Cardiac muscle cell (in vitro differentiated cells and primary cell): ENCODE data around the gene NARS2. TPM values are rescaled to one million over a fixed set of nuclear protein-coding genes. Genes with fewer than 3 reads are reported as not detected.

ENCODE experiments used
- DNase-seq, 2 donors: peaks; one replicate each; pipeline versions ENCODE4 v3.0.0 to v3.0.0-alpha.2; 2010 to 2017; ENCODE audit warnings: low read depth in 1 of 2, low spot score in 1 of 2
- H3K27ac ChIP-seq: fragments of 200-600 bp; sonication (generic); 2 replicates; pipeline ENCODE4 v1.5.1; 2016
- H3K27me3 ChIP-seq: fragments of 200-600 bp; sonication (generic); 2 replicates; pipeline ENCODE4 v1.6.0; 2016; ENCODE audit warnings: control low read depth
- H3K36me3 ChIP-seq: fragments of 200-600 bp; sonication (generic); 2 replicates; pipeline ENCODE4 v1.5.1; 2016; ENCODE audit warnings: control low read depth
- H3K4me1 ChIP-seq: fragments of 200-600 bp; sonication (generic); 2 replicates; pipeline ENCODE4 v1.8.1; 2017; ENCODE audit warnings: low read depth, mild to moderate bottlenecking, mixed run types
- H3K4me3 ChIP-seq: fragments of 200-600 bp; sonication (generic); 2 replicates; pipeline ENCODE4 v1.5.1; 2016; ENCODE audit warnings: mild to moderate bottlenecking
- H3K9me3 ChIP-seq: fragments of 200-600 bp; sonication (generic); 2 replicates; pipeline ENCODE4 v1.5.1; 2017; ENCODE audit warnings: low read depth, mild to moderate bottlenecking, control low read depth
- CTCF ChIP-seq: IDR thresholded peaks from 2 replicates; pipeline ENCODE4 v1.5.1; 2012; ENCODE audit warnings: low read depth, mild to moderate bottlenecking, low read length
- polyA plus RNA-seq: library from polyadenylated mRNA; unstranded; fragments of >200 nt; fragmentation: Nextera tagmentation; extraction: Ambion mirVana; gene quantifications from 2 replicates; pipeline ENCODE4 v1.2.1, GENCODE V29; 2016
- total RNA-seq: library from RNA; depleted of rRNA; stranded (reverse); fragments of >200 nt; gene quantifications from 2 replicates; pipeline ENCODE4 v1.2.3, GENCODE V29; 2016

Gene NARS2
- total RNA-seq (22.2 and 27.2 TPM in 2 replicates), polyA plus RNA-seq (40.5 and 45.6 TPM in 2 replicates)

GRCh38 chr11:78574386-78575381, at the start of gene NARS2:
NARS2 (minus strand) TSS chr11:78574864; CDS start chr11:78574488, 376 bp downstream.
- no peak for TF ChIP-seq CTCF
- Histone ChIP-seq H3K4me3 (peak within 1 kb of the TSS; percentile 74), H3K4me1 (no peaks in the 10 kb centered on the region), H3K9me3 (no peaks in the 10 kb centered on the region), H3K36me3 (peaks cover 8% of the 10 kb centered on the region), H3K27ac (peak within 1 kb of the TSS; percentile 86), H3K27me3 (no peaks in the 10 kb centered on the region)
- peak; percentile 97 to 98 for DNase-seq

GRCh38 chr11:78622666-78623065, 48.0 kb upstream of the NARS2 start:
- no peak for TF ChIP-seq CTCF
- H3K27me3 ChIP-seq: no peaks in the 10 kb centered on the region
- H3K4me1 ChIP-seq: no peaks in the 10 kb centered on the region
- no peaks in the 10 kb centered on the region for H3K36me3 ChIP-seq
- no peak for DNase-seq
- no peaks in the 10 kb centered on the region for H3K9me3 ChIP-seq
- H3K4me3 ChIP-seq: no peak overlapping the region
- H3K27ac ChIP-seq: no peak overlapping the region

GRCh38 chr11:78620159-78620558, 45.5 kb upstream of the NARS2 start:
- Histone ChIP-seq H3K4me1 (no peaks in the 10 kb centered on the region), H3K27me3 (no peaks in the 10 kb centered on the region), H3K36me3 (no peaks in the 10 kb centered on the region), H3K27ac (no peak overlapping the region), H3K4me3 (no peak overlapping the region), H3K9me3 (no peaks in the 10 kb centered on the region)
- TF ChIP-seq CTCF: no peak
- DNase-seq: no peak

GRCh38 chr11:78615724-78616123, 41.1 kb upstream of the NARS2 start:
- DNase-seq: no peak
- TF ChIP-seq CTCF: peak; percentile 3

GRCh38 chr11:78613378-78613813, 38.7 kb upstream of the NARS2 start:
- H3K9me3 ChIP-seq: no peaks in the 10 kb centered on the region
- H3K27ac ChIP-seq: no peak overlapping the region
- no peaks in the 10 kb centered on the region for H3K27me3 ChIP-seq
- no peaks in the 10 kb centered on the region for H3K4me1 ChIP-seq
- no peak overlapping the region for H3K4me3 ChIP-seq
- no peaks in the 10 kb centered on the region for H3K36me3 ChIP-seq
- no peak for TF ChIP-seq CTCF
- no peak for DNase-seq

More at GRCh38 chr11:78615724-78616123, 41.1 kb upstream of the NARS2 start:
- Histone ChIP-seq H3K9me3 (no peaks in the 10 kb centered on the region), H3K4me1 (no peaks in the 10 kb centered on the region), H3K4me3 (no peak overlapping the region), H3K27me3 (no peaks in the 10 kb centered on the region), H3K27ac (no peak overlapping the region), H3K36me3 (no peaks in the 10 kb centered on the region)
